ENCODE data around the gene PAM16.
"Not testable (repeated sequence)": the region's sequence is repeated elsewhere in the genome, so short reads cannot be mapped to it uniquely, and the experiment has no call there.

Gene PAM16

GRCh38 chr16:4350787-4351659 lies at the start of gene PAM16:
Gene PAM16, minus strand, starts transcription at chr16:4351321. Its CDS starts 87 bp downstream, at chr16:4351234.
- peak; percentile 98 for DNase-seq (ENCODE audit: low spot score)

- no peak for DNase-seq (ENCODE audit: low spot score)
Measured at GRCh38 chr16:4399001-4399730, 48.0 kb upstream of the PAM16 start.

GRCh38 chr16:4395055-4395726 lies 44.1 kb upstream of the PAM16 start:
- DNase-seq (ENCODE audit: low spot score), result no peak

- DNase-seq (ENCODE audit: low spot score), result not testable (repeated sequence)
Measured at GRCh38 chr16:4393850-4394249, 42.7 kb upstream of the PAM16 start.

GRCh38 chr16:4393240-4393600 lies 42.1 kb upstream of the PAM16 start:
- DNase-seq (ENCODE audit: low spot score), result peak; percentile 80

- DNase-seq (ENCODE audit: low spot score), result peak; percentile 88
Measured at GRCh38 chr16:4392382-4393239, 41.5 kb upstream of the PAM16 start.

- no peak for DNase-seq (ENCODE audit: low spot score)
Measured at GRCh38 chr16:4391631-4392381, 40.7 kb upstream of the PAM16 start.

- no peak for DNase-seq (ENCODE audit: low spot score)
Measured at GRCh38 chr16:4390266-4391260, 39.4 kb upstream of the PAM16 start.

- no peak for DNase-seq (ENCODE audit: low spot score)
Measured at GRCh38 chr16:4389051-4389955, 38.2 kb upstream of the PAM16 start.

GRCh38 chr16:4388271-4389021 lies 37.3 kb upstream of the PAM16 start:
- no peak for DNase-seq (ENCODE audit: low spot score)

- DNase-seq (ENCODE audit: low spot score), result no peak
Measured at GRCh38 chr16:4387781-4388180, 36.7 kb upstream of the PAM16 start.

- no peak for DNase-seq (ENCODE audit: low spot score)
Measured at GRCh38 chr16:4386951-4387565, 35.9 kb upstream of the PAM16 start.

- DNase-seq (ENCODE audit: low spot score), result no peak
Measured at GRCh38 chr16:4386451-4386805, 35.3 kb upstream of the PAM16 start.

- DNase-seq (ENCODE audit: low spot score), result no peak
Measured at GRCh38 chr16:4385789-4386450, 34.8 kb upstream of the PAM16 start.

- DNase-seq (ENCODE audit: low spot score), result no peak
Measured at GRCh38 chr16:4385066-4385788, 34.1 kb upstream of the PAM16 start.

- peak; percentile 73 for DNase-seq (ENCODE audit: low spot score)
Measured at GRCh38 chr16:4384509-4384942, 33.4 kb upstream of the PAM16 start.

All from AG08395 (cell line).